ENCODE results near the gene RAB22A. TPM values are rescaled to one million over a fixed set of nuclear protein-coding genes. Genes with fewer than 3 reads are reported as not detected.

RAB22A gene
- total RNA-seq, 1 donor from 2014 or later: 17.8 TPM

GRCh38 chr20:58416835-58417234 lies 107.3 kb downstream of the RAB22A start:
- no peak overlapping the region for H3K27ac ChIP-seq
- no peaks in the 10 kb centered on the region for H3K9me3 ChIP-seq
- intact Hi-C loops (cut with DNase I): no loop called here
- no peak for DNase-seq (ENCODE audit: low spot score in 2 of 2)
- TF ChIP-seq CTCF (IDR thresholded peaks at IDR 0.05): no peak
- no peaks in the 10 kb centered on the region for H3K27me3 ChIP-seq
- peaks cover 13 to 20% of the 10 kb centered on the region in 2 donors for H3K36me3 ChIP-seq
- H3K4me3 ChIP-seq: no peak overlapping the region
- no peaks in the 10 kb centered on the region for H3K4me1 ChIP-seq

Other genes with a start within 250 kb of the RAB22A start
- not detected for gene ANKRD60, start 81.1 kb upstream of the RAB22A start, total RNA-seq
- 11.1 TPM for gene VAPB, start 79.5 kb downstream of the RAB22A start, total RNA-seq
- 2.1 TPM for gene APCDD1L, start 205.7 kb downstream of the RAB22A start, total RNA-seq

All from ascending aorta (tissue), 2 donors.